Keratinocyte (primary cell): Measurements from ENCODE around the gene SMO. TPM values are rescaled to one million over a fixed set of nuclear protein-coding genes. Genes with fewer than 3 reads are reported as not detected.

Source experiments
- DNase-seq: peaks from one replicate; pipeline ENCODE4 v3.0.0-alpha.2; 2011; ENCODE audit warnings: low read depth, missing footprints, low spot score
- FAIRE-seq: peaks from 2 replicates; lab custom pipeline; 2011; peaks lifted over from hg19 to GRCh38; lab: Jason Lieb, UNC
- H2AFZ ChIP-seq: 2 replicates; pipeline ENCODE4 v1.6.0; 2012; ENCODE audit warnings: low read length, control low read depth, inconsistent platforms; ENCODE audit not compliant: control insufficient read depth
- H3K27ac ChIP-seq: 2 replicates; pipeline ENCODE4 v1.5.1; 2011; ENCODE audit warnings: low read length; ENCODE audit not compliant: control insufficient read depth, insufficient read depth
- H3K27me3 ChIP-seq: 3 replicates; pipeline ENCODE4 v1.6.0; 2011; ENCODE audit warnings: low read length; ENCODE audit not compliant: control insufficient read depth, insufficient read depth; ENCODE audit errors: extremely low read depth
- H3K36me3 ChIP-seq, 2 experiments: 2 replicates in 1 of 2; 3 replicates in 1 of 2; pipeline ENCODE4 v1.5.1; 2011; ENCODE audit warnings: low read length in 2 of 2, mild to moderate bottlenecking in 1 of 2; ENCODE audit not compliant: control insufficient read depth in 2 of 2, insufficient read depth in 2 of 2; ENCODE audit errors: extremely low read depth in 1 of 2
- H3K4me1 ChIP-seq: 3 replicates; pipeline ENCODE4 v1.5.1; 2011; ENCODE audit warnings: low read length; ENCODE audit not compliant: control insufficient read depth, insufficient read depth; ENCODE audit errors: extremely low read depth
- H3K4me2 ChIP-seq: 3 replicates; pipeline ENCODE4 v1.6.0; 2011; ENCODE audit warnings: low read depth, low read length; ENCODE audit not compliant: control insufficient read depth, insufficient read depth; ENCODE audit errors: extremely low read depth
- H3K4me3 ChIP-seq, 3 experiments: fragments of 200-600 bp in 1 of 3; sonication (generic) in 1 of 3; 2 replicates in 2 of 3; 3 replicates in 1 of 3; pipeline ENCODE4 v1.5.1; 2011 to 2016; ENCODE audit warnings: low read length in 3 of 3, mild to moderate bottlenecking in 3 of 3, control low read depth in 2 of 3, inconsistent platforms in 1 of 3, low read depth in 1 of 3, mixed read lengths in 1 of 3, mixed run types in 1 of 3, moderate library complexity in 1 of 3; ENCODE audit not compliant: control insufficient read depth in 2 of 3, insufficient read depth in 2 of 3; ENCODE audit errors: extremely low read depth in 1 of 3
- H3K79me2 ChIP-seq: 2 replicates; pipeline ENCODE4 v1.6.0; 2012; ENCODE audit warnings: low read length; ENCODE audit not compliant: control insufficient read depth, insufficient read depth
- H3K9ac ChIP-seq: 3 replicates; pipeline ENCODE4 v1.6.0; 2011; ENCODE audit warnings: low read length; ENCODE audit not compliant: control insufficient read depth, insufficient read depth; ENCODE audit errors: extremely low read depth
- H3K9me1 ChIP-seq: 3 replicates; pipeline ENCODE4 v1.6.0; 2011; ENCODE audit warnings: low read length; ENCODE audit not compliant: control insufficient read depth, insufficient read depth; ENCODE audit errors: extremely low read depth
- H3K9me3 ChIP-seq: 2 replicates; pipeline ENCODE4 v1.5.1; 2012; ENCODE audit warnings: low read depth, low read length; ENCODE audit not compliant: control insufficient read depth
- H4K20me1 ChIP-seq: 3 replicates; pipeline ENCODE4 v1.6.0; 2011; ENCODE audit warnings: low read length; ENCODE audit not compliant: control insufficient read depth, insufficient read depth; ENCODE audit errors: extremely low read depth
- EZH2 ChIP-seq: IDR thresholded peaks from one replicate; pipeline ENCODE4 v1.6.1; 2012; ENCODE audit warnings: inconsistent platforms, mild to moderate bottlenecking, low read length, moderate library complexity
- dilution Hi-C: fragments of 300-500 bp; cut with MboI; formaldehyde crosslinking; loops from one replicate; pipeline ENCODE4 v1.7.0; 2020; ENCODE audit warnings: low sequenced_read_pairs; ENCODE audit not compliant: extremely low pct_ligation_motif_present
- polyA plus RNA-seq, 5 experiments: library from polyadenylated mRNA; depleted of rRNA in 3 of 5; stranded (reverse) in 3 of 5; stranded (forward) in 1 of 5; unstranded in 1 of 5; fragments of >200 nt; gene quantifications; 1 replicate in 1 of 5; 2 replicates in 3 of 5; 3 replicates in 1 of 5; pipeline versions ENCODE4 v1.2.1 to v1.2.3, GENCODE V29; 2011 to 2012; ENCODE audit warnings: missing spikeins in 2 of 5, low read depth in 1 of 5, low replicate concordance in 1 of 5
- TF ChIP-seq, protein P1 (sequence below), 3 experiments: IDR thresholded peaks in 1 of 3; conservative IDR thresholded peaks in 1 of 3; optimal IDR thresholded peaks in 1 of 3; 2 replicates in 2 of 3; 3 replicates in 1 of 3; pipeline versions ENCODE3 to v1.5.1; 2011; ENCODE audit warnings: low read length in 3 of 3, mild to moderate bottlenecking in 3 of 3, moderate library complexity in 2 of 3, control low read depth in 1 of 3, inconsistent platforms in 1 of 3; ENCODE audit not compliant: insufficient read depth in 2 of 3; ENCODE audit errors: extremely low read depth in 1 of 3

SMO gene
- polyA plus RNA-seq, 1 donor (not counting 4 experiments of a cell fraction or from before 2014, with no cell fraction given) = 3.9 TPM

DNA sequence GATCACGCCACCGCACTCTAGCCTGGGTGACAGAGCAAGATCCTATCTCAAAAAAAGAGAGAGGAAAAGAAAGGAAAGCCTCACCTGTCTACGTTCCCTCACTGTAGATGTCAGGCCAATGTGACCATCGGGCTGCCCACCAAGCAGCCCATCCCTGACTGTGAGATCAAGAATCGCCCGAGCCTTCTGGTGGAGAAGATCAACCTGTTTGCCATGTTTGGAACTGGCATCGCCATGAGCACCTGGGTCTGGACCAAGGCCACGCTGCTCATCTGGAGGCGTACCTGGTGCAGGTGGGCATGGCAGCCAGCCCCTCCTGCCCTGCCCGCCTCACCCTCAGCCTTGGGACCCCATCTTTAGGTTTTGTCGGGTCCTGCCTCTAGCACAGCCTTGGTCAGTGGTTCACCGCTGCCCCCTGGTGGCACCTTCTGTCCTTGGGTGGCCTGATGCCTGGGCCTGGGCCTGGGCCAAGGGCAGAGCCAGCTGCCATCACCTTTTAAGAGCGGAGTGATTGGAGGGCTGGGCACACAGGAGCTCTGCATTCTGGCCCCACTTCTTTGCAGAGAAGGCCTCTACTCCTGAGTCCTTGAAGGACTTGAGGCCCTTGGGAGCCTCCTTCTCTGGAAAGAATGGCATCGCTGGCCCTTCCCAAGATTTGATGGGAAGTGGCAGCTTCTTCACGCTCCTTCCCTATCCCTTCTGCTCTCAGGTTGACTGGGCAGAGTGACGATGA lies 22.0 kb downstream of the SMO start:
- dilution Hi-C loops = no loop called here
- H3K9ac ChIP-seq = no peak overlapping the region
- H4K20me1 ChIP-seq = no peaks in the 10 kb centered on the region
- no peaks in the 10 kb centered on the region for H3K27me3 ChIP-seq
- FAIRE-seq = no peak
- H3K4me2 ChIP-seq = no peak overlapping the region
- H3K9me1 ChIP-seq = no peaks in the 10 kb centered on the region
- TF ChIP-seq, protein P1, sequence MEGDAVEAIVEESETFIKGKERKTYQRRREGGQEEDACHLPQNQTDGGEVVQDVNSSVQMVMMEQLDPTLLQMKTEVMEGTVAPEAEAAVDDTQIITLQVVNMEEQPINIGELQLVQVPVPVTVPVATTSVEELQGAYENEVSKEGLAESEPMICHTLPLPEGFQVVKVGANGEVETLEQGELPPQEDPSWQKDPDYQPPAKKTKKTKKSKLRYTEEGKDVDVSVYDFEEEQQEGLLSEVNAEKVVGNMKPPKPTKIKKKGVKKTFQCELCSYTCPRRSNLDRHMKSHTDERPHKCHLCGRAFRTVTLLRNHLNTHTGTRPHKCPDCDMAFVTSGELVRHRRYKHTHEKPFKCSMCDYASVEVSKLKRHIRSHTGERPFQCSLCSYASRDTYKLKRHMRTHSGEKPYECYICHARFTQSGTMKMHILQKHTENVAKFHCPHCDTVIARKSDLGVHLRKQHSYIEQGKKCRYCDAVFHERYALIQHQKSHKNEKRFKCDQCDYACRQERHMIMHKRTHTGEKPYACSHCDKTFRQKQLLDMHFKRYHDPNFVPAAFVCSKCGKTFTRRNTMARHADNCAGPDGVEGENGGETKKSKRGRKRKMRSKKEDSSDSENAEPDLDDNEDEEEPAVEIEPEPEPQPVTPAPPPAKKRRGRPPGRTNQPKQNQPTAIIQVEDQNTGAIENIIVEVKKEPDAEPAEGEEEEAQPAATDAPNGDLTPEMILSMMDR (optimal IDR thresholded peaks at IDR 0.05 in 1 of 3, IDR thresholded peaks at IDR 0.05 in 1 of 3, conservative IDR thresholded peaks at IDR 0.05 in 1 of 3; ENCODE audit: extremely low read depth in 1 of 3, insufficient read depth in 2 of 3, low read length in 3 of 3) = peak; percentile 72 to 96 (median 95)
- no peak for TF ChIP-seq EZH2
- no peaks in the 10 kb centered on the region for H3K4me1 ChIP-seq
- H3K9me3 ChIP-seq = no peaks in the 10 kb centered on the region
- no peak overlapping the region for H3K27ac ChIP-seq
- H3K79me2 ChIP-seq = no peaks in the 10 kb centered on the region
- peaks cover 0 to 3% of the 10 kb centered on the region in 2 experiments for H3K36me3 ChIP-seq
- no peak overlapping the region for H3K4me3 ChIP-seq
- DNase-seq = no peak
- H2AFZ ChIP-seq = no peak overlapping the region

DNA sequence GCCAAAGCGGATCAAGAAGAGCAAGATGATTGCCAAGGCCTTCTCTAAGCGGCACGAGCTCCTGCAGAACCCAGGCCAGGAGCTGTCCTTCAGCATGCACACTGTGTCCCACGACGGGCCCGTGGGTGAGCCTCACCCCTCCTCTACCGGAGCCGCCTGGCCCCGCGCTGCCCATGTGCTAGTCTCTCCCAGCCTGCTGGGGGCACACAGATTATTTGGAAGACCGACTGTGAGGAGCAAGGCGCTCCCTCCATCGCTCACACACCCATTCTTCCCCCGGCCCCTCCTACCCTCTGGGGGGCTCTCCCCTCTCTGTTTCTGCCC lies 22.5 kb downstream of the SMO start:
- Histone ChIP-seq H2AFZ (no peak overlapping the region), H3K27me3 (no peaks in the 10 kb centered on the region), H3K4me1 (no peaks in the 10 kb centered on the region), H3K4me2 (no peak overlapping the region), H3K9me3 (no peaks in the 10 kb centered on the region), H3K9ac (no peak overlapping the region), H3K36me3 (peaks cover 0 to 3% of the 10 kb centered on the region in 2 experiments), H3K4me3 (no peak overlapping the region), H3K9me1 (no peaks in the 10 kb centered on the region), H4K20me1 (no peaks in the 10 kb centered on the region), H3K79me2 (no peaks in the 10 kb centered on the region), H3K27ac (no peak overlapping the region)
- DNase-seq (no peak), FAIRE-seq (no peak)
- dilution Hi-C loops = no loop called here
- TF ChIP-seq EZH2 = no peak
- TF ChIP-seq, protein P1 (optimal IDR thresholded peaks at IDR 0.05 in 1 of 3, IDR thresholded peaks at IDR 0.05 in 1 of 3, conservative IDR thresholded peaks at IDR 0.05 in 1 of 3; ENCODE audit: extremely low read depth in 1 of 3, insufficient read depth in 2 of 3, low read length in 3 of 3) = no peak
